HCT116 (cell line): ENCODE measurements around the gene FBXO5. TPM values are rescaled to one million over a fixed set of nuclear protein-coding genes. Genes with fewer than 3 reads are reported as not detected.

Source experiments
- ATAC-seq: fragments of 200-7000 bp; cut with Tn5 transposase; 2 replicates; pipeline ENCODE4 v1.9.1; 2020; ENCODE audit warnings: mild to moderate bottlenecking, moderate library complexity
- BruUV-seq: library from RNA; stranded (reverse); fragments of 400-500 nt; replicated peaks from 2 replicates; lab custom pipeline; 2021; lab: Mats Ljungman, UMichigan
- CTCF ChIA-PET: fragments of 300-600 bp; sonication (Branson Sonifier 250); formaldehyde crosslinking; loops from one replicate; lab custom pipeline; 2021; ENCODE audit warnings: antibody characterized with exemption; lab: Charles Lee
- POLR2A ChIA-PET: fragments of 300-600, 350-600 bp; sonication (Branson Sonifier 250); formaldehyde crosslinking; loops from one replicate; lab custom pipeline; 2021; ENCODE audit warnings: antibody characterized with exemption; lab: Charles Lee
- RAD21 ChIA-PET, 2 experiments: fragments of 300-600 bp; sonication (Branson Sonifier 250); formaldehyde crosslinking; loops; one replicate each; lab custom pipeline; 2023; ENCODE audit warnings: low total read pairs in 2 of 2; ENCODE audit not compliant: uncharacterized antibody in 2 of 2, unreplicated experiment in 2 of 2, low non-redundant PET in 1 of 2; lab: Charles Lee
- DNase-seq: peaks from one replicate; pipeline ENCODE4 v3.0.0-alpha.2; 2010; ENCODE audit warnings: low read depth, low spot score
- H2AFZ ChIP-seq: fragments of 200-600 bp; shearing (Covaris generic), sonication (generic); 2 replicates; pipeline ENCODE4 v1.6.1; 2017; ENCODE audit warnings: low read depth, mixed run types, mixed read lengths, antibody characterized with exemption, low read length; ENCODE audit not compliant: poor library complexity, severe bottlenecking
- H3K27ac ChIP-seq: 2 replicates; pipeline ENCODE4 v1.5.1; 2012; ENCODE audit warnings: low read depth, low read length
- H3K27me3 ChIP-seq: fragments of 200-600 bp; sonication (generic); 2 replicates; pipeline ENCODE4 v1.6.1; 2016; ENCODE audit warnings: mixed run types, low read length, mixed read lengths; ENCODE audit not compliant: insufficient read depth
- H3K36me3 ChIP-seq, 2 experiments: fragments of 200-500 bp in 1 of 2; fragments of 200-600 bp in 1 of 2; sonication (Bioruptor generic) in 1 of 2; sonication (generic) in 1 of 2; 2 replicates each; pipeline versions ENCODE4 v1.5.1 to v1.6.1; 2014 to 2016; ENCODE audit warnings: low read length in 2 of 2, inconsistent platforms in 1 of 2, mixed read lengths in 1 of 2, mixed run types in 1 of 2; ENCODE audit not compliant: insufficient read depth in 2 of 2, control insufficient read depth in 1 of 2
- H3K4me1 ChIP-seq, 2 experiments: fragments of 200-600 bp in 1 of 2; sonication (generic) in 1 of 2; 2 replicates each; pipeline versions ENCODE4 v1.5.1 to v1.6.1; 2012 to 2017; ENCODE audit warnings: low read length in 2 of 2, inconsistent platforms in 1 of 2, mild to moderate bottlenecking in 1 of 2, mixed read lengths in 1 of 2, mixed run types in 1 of 2, moderate library complexity in 1 of 2; ENCODE audit not compliant: insufficient read depth in 2 of 2, control insufficient read depth in 1 of 2
- H3K4me2 ChIP-seq: fragments of 200-600 bp; sonication (generic); 2 replicates; pipeline ENCODE4 v1.6.1; 2017; ENCODE audit warnings: mixed run types, low read length, mixed read lengths
- H3K4me3 ChIP-seq, 2 experiments: fragments of 200-600 bp in 1 of 2; sonication (generic) in 1 of 2; replicated peaks in 1 of 2; 2 replicates each; pipeline ENCODE4 v1.5.1; 2011 to 2016; ENCODE audit warnings: low read length in 2 of 2, control low read depth in 1 of 2, low read depth in 1 of 2, mild to moderate bottlenecking in 1 of 2, mixed read lengths in 1 of 2, mixed run types in 1 of 2
- H3K79me2 ChIP-seq: fragments of 200-600 bp; sonication (generic); 2 replicates; pipeline ENCODE4 v1.6.1; 2017; ENCODE audit warnings: mild to moderate bottlenecking, mixed run types, low read length, moderate library complexity, mixed read lengths; ENCODE audit not compliant: insufficient read depth
- H3K9ac ChIP-seq: fragments of 200-600 bp; sonication (generic); 2 replicates; pipeline ENCODE4 v1.6.1; 2016; ENCODE audit warnings: low read length, mixed read lengths
- H3K9me2 ChIP-seq: fragments of 200-600 bp; sonication (generic), shearing (Covaris generic); 2 replicates; pipeline ENCODE4 v1.6.1; 2017; ENCODE audit warnings: mixed run types, mild to moderate bottlenecking, moderate library complexity; ENCODE audit not compliant: insufficient read depth
- H3K9me3 ChIP-seq, 2 experiments: fragments of 200-500 bp in 1 of 2; fragments of 200-600 bp in 1 of 2; sonication (Bioruptor generic) in 1 of 2; sonication (generic) in 1 of 2; 2 replicates each; pipeline ENCODE4 v1.6.1; 2014 to 2017; ENCODE audit warnings: low read length in 2 of 2, mixed read lengths in 2 of 2, inconsistent platforms in 1 of 2, low read depth in 1 of 2, mild to moderate bottlenecking in 1 of 2, mixed run types in 1 of 2, moderate library complexity in 1 of 2; ENCODE audit not compliant: control insufficient read depth in 1 of 2, insufficient read depth in 1 of 2
- H4K20me1 ChIP-seq: fragments of 200-600 bp; sonication (generic), shearing (Covaris generic); 2 replicates; pipeline ENCODE4 v1.6.1; 2017; ENCODE audit warnings: mixed run types, mild to moderate bottlenecking, moderate library complexity; ENCODE audit not compliant: insufficient read depth
- ATF3 ChIP-seq: IDR thresholded peaks from 2 replicates; pipeline ENCODE4 v1.6.1; 2012
- CBX3 ChIP-seq: IDR thresholded peaks from 2 replicates; pipeline ENCODE4 v1.6.1; 2012; ENCODE audit warnings: low read depth
- CEBPB ChIP-seq: IDR thresholded peaks from 2 replicates; pipeline ENCODE4 v1.6.1; 2012; ENCODE audit warnings: low read depth
- CTCF ChIP-seq, 3 experiments: fragments of 200-600 bp in 1 of 3; sonication (generic) in 1 of 3; IDR thresholded peaks in 2 of 3; conservative IDR thresholded peaks in 1 of 3; 2 replicates each; pipeline ENCODE4 v1.5.1; 2012 to 2017; ENCODE audit warnings: low read depth in 2 of 3, low read length in 2 of 3, antibody characterized with exemption in 1 of 3, borderline replicate concordance in 1 of 3, control low read depth in 1 of 3, mild to moderate bottlenecking in 1 of 3, mixed read lengths in 1 of 3, mixed run types in 1 of 3, moderate library complexity in 1 of 3; ENCODE audit not compliant: insufficient read depth in 1 of 3
- ELF1 ChIP-seq: IDR thresholded peaks from 2 replicates; pipeline ENCODE4 v1.6.1; 2012; ENCODE audit warnings: low read depth, borderline replicate concordance
- EZH2 ChIP-seq: fragments of 200-600 bp; sonication (generic); IDR thresholded peaks from 2 replicates; pipeline ENCODE4 v1.6.1; 2017; ENCODE audit warnings: antibody characterized with exemption, mixed run types
- JUND ChIP-seq: IDR thresholded peaks from 2 replicates; pipeline ENCODE4 v1.6.1; 2012
- POLR2A ChIP-seq: IDR thresholded peaks from 2 replicates; pipeline ENCODE4 v1.7.0; 2011; ENCODE audit warnings: borderline replicate concordance; ENCODE audit not compliant: insufficient read depth, insufficient read length; ENCODE audit errors: extremely low read depth
- POLR2AphosphoS5 ChIP-seq: IDR thresholded peaks from 2 replicates; pipeline ENCODE4 v1.6.1; 2011; ENCODE audit warnings: mild to moderate bottlenecking, low read depth, low read length, moderate library complexity
- RAD21 ChIP-seq: IDR thresholded peaks from 2 replicates; pipeline ENCODE4 v1.6.1; 2012; ENCODE audit warnings: low read depth, mild to moderate bottlenecking
- SIN3A ChIP-seq: IDR thresholded peaks from 2 replicates; pipeline ENCODE4 v1.6.1; 2012; ENCODE audit warnings: low read depth
- SP1 ChIP-seq: IDR thresholded peaks from 2 replicates; pipeline ENCODE4 v1.6.1; 2012; ENCODE audit warnings: low read depth
- SRF ChIP-seq: IDR thresholded peaks from 2 replicates; pipeline ENCODE4 v1.6.1; 2012; ENCODE audit warnings: low read depth
- TCF7L2 ChIP-seq: IDR thresholded peaks from 2 replicates; pipeline ENCODE4 v1.7.0; 2011; ENCODE audit warnings: borderline replicate concordance, inconsistent platforms; ENCODE audit not compliant: insufficient read depth, insufficient read length; ENCODE audit errors: extremely low read depth
- ZFX ChIP-seq: fragments of 450-650 bp; IDR thresholded peaks from 2 replicates; pipeline ENCODE4 v1.6.1; 2017
- intact Hi-C: fragments of 100-400 bp; cut with micrococcal nuclease; formaldehyde crosslinking; loops from 2 replicates; pipeline ENCODE4 v1.10.0; 2022
- total RNA-seq: library from RNA; stranded (reverse); gene quantifications from one replicate; pipeline ENCODE4 v1.2.1, GENCODE V29; 2021; ENCODE audit not compliant: unreplicated experiment

FBXO5 gene
- total RNA-seq, 1 experiment from 2014 or later, result 38.9 TPM

- Histone ChIP-seq H3K27ac (no peak overlapping the region), H3K4me2 (no peak overlapping the region), H3K9me2 (no peaks in the 10 kb centered on the region), H2AFZ (no peak overlapping the region), H3K79me2 (no peaks in the 10 kb centered on the region), H3K4me3 (no peak overlapping the region), H3K27me3 (peaks cover 5% of the 10 kb centered on the region; the same call in 1 of the 2 replicates), H3K9me3 (no peaks in the 10 kb centered on the region), H3K9ac (no peak overlapping the region), H4K20me1 (no peaks in the 10 kb centered on the region), H3K36me3 (no peaks in the 10 kb centered on the region), H3K4me1 (peaks cover 0 to 10% of the 10 kb centered on the region in 2 experiments; a peak in 2 of 4 replicates)
- intact Hi-C loops, result loop anchor here (1.0 kb wide), 1 partner anchor 70 kb away; no protein-coding TSS in a partner anchor
- TF ChIP-seq RAD21, result peak; percentile 46
- no peak for TF ChIP-seq CEBPB
- TF ChIP-seq CTCF (IDR thresholded peaks at IDR 0.05 in 2 of 3, conservative IDR thresholded peaks at IDR 0.05 in 1 of 3; ENCODE audit: borderline replicate concordance in 1 of 3, insufficient read depth in 1 of 3, low read depth in 2 of 3, low read length in 2 of 3), result peak; percentile 21 to 33 (median 29); a peak in 5 of 6 replicates
- TF ChIP-seq SIN3A, result no peak
- BruUV-seq, result no TSS peak
- DNase-seq (no peak), ATAC-seq (peak; percentile 60; the same call in 1 of the 2 replicates)
- POLR2A ChIA-PET, result interaction anchor here (0.7 kb wide), 2 partner anchors 29 to 206 kb away, joined by 3 read pairs; partner anchors contain the start of gene FBXO5
- RAD21 ChIA-PET, result interaction anchor here in 1 of 2 experiments (0.5 to 1.0 kb wide), 2 partner anchors 78 to 979 kb away, joined by 3 to 4 read pairs; no protein-coding TSS in a partner anchor
- CTCF ChIA-PET, result interaction anchor here (0.7 to 3.0 kb wide), 15 partner anchors 9 to 255 kb away, joined by 3 to 32 read pairs (median 5); no protein-coding TSS in a partner anchor
Observed at GRCh38 chr6:152954443-152954842, 28.4 kb downstream of the FBXO5 start.

- peak; percentile 39; the same call in 1 of the 2 replicates for ATAC-seq
- BruUV-seq, result no TSS peak
- POLR2A ChIA-PET, result no interaction called here
- no peak for TF ChIP-seq SRF
- TF ChIP-seq EZH2, result no peak
- no peak for TF ChIP-seq ATF3
- TF ChIP-seq CEBPB, result no peak
- no peak for TF ChIP-seq SP1
- no peak for TF ChIP-seq CBX3
- TF ChIP-seq POLR2AphosphoS5, result no peak
- peak; percentile 57 to 75 (median 60); a peak in 5 of 6 replicates for TF ChIP-seq CTCF (IDR thresholded peaks at IDR 0.05 in 2 of 3, conservative IDR thresholded peaks at IDR 0.05 in 1 of 3; ENCODE audit: borderline replicate concordance in 1 of 3, insufficient read depth in 1 of 3, low read depth in 2 of 3, low read length in 2 of 3)
- no peak for TF ChIP-seq JUND
- TF ChIP-seq ELF1, result no peak
- TF ChIP-seq POLR2A, result no peak
- no peak for TF ChIP-seq TCF7L2
- TF ChIP-seq ZFX, result no peak
- peak; percentile 75 for TF ChIP-seq RAD21
Observed at GRCh38 chr6:152952866-152953509, 29.9 kb downstream of the FBXO5 start.

More at GRCh38 chr6:152952866-152953509, 29.9 kb downstream of the FBXO5 start:
- intact Hi-C loops, result loop anchor here (1.0 kb wide), 1 partner anchor 89 kb away; no protein-coding TSS in a partner anchor
- no peaks in the 10 kb centered on the region for H4K20me1 ChIP-seq
- peaks cover 0 to 12% of the 10 kb centered on the region in 2 experiments; a peak in 2 of 4 replicates for H3K4me1 ChIP-seq
- H3K36me3 ChIP-seq, result no peaks in the 10 kb centered on the region
- H3K9ac ChIP-seq, result no peak overlapping the region
- no peak overlapping the region for H2AFZ ChIP-seq
- H3K4me3 ChIP-seq, result no peak overlapping the region
- RAD21 ChIA-PET, result no interaction called here
- no peak overlapping the region for H3K27ac ChIP-seq
- H3K9me2 ChIP-seq, result no peaks in the 10 kb centered on the region
- H3K9me3 ChIP-seq, result no peaks in the 10 kb centered on the region
- no peaks in the 10 kb centered on the region for H3K79me2 ChIP-seq
- CTCF ChIA-PET, result interaction anchor here (3.0 kb wide), 1 partner anchor 204 kb away, joined by 32 read pairs; no protein-coding TSS in a partner anchor
- no peak overlapping the region for H3K4me2 ChIP-seq
- DNase-seq, result peak; percentile 32
- peaks cover 5% of the 10 kb centered on the region; the same call in 1 of the 2 replicates for H3K27me3 ChIP-seq
